ENCODE measurements around the gene TNIK.

GRCh38 chr3:171416061-171416460 lies 44.1 kb downstream of the TNIK start:
- TF ChIP-seq CTCF (IDR thresholded peaks at IDR 0.05; ENCODE audit: low read depth, low read length) (no peak), MAX (IDR thresholded peaks at IDR 0.05; ENCODE audit: low read depth, low read length) (no peak), POLR2A (IDR thresholded peaks at IDR 0.05; ENCODE audit: extremely low read depth, insufficient read length) (no peak), MYC (IDR thresholded peaks at IDR 0.05; ENCODE audit: low read depth, low read length) (no peak)

Data from NB4 (cell line).